ENCODE measurements around the gene RSRC1. TPM values are rescaled to one million over a fixed set of nuclear protein-coding genes. Genes with fewer than 3 reads are reported as not detected.

The RSRC1 gene
- total and polyA plus RNA-seq, 3 donors from 2014 or later = 12.6 to 53.3 (median 43.8) TPM

GRCh38 chr3:158420654-158421396, 310.9 kb downstream of the RSRC1 start:
- no peak for DNase-seq
- no peak overlapping the region for H3K27ac ChIP-seq
- intact Hi-C loops (cut with DNase I; ENCODE audit: low total_unique reads) = no loop called here
- H3K36me3 ChIP-seq (ENCODE audit: low read depth, missing control alignments) = no peaks in the 10 kb centered on the region
- no peaks in the 10 kb centered on the region for H3K9me3 ChIP-seq
- no peak overlapping the region for H3K4me3 ChIP-seq
- TF ChIP-seq POLR2A (IDR thresholded peaks at IDR 0.05) (no peak), CTCF (IDR thresholded peaks at IDR 0.05) (no peak)
- no peaks in the 10 kb centered on the region for H3K4me1 ChIP-seq
- WGBS, 2 donors = 81 to 82% methylated on average over 3 of the region's 3 CpGs
- no peaks in the 10 kb centered on the region for H3K27me3 ChIP-seq

- Histone ChIP-seq H3K27me3 (no peaks in the 10 kb centered on the region), H3K27ac (no peak overlapping the region), H3K9me3 (no peaks in the 10 kb centered on the region), H3K4me1 (no peaks in the 10 kb centered on the region), H3K4me3 (no peak overlapping the region), H3K36me3 (ENCODE audit: low read depth, missing control alignments) (no peaks in the 10 kb centered on the region)
- DNase-seq = no peak
- TF ChIP-seq CTCF (IDR thresholded peaks at IDR 0.05) (no peak), POLR2A (IDR thresholded peaks at IDR 0.05) (no peak)
- intact Hi-C loops (cut with DNase I; ENCODE audit: low total_unique reads) = loop anchor here (10.0 kb wide), 1 partner anchor 816 kb away; no protein-coding TSS in a partner anchor
- WGBS, 2 donors = 96% methylated on average over 1 of the region's 1 CpG
These were observed 320.6 kb downstream of the RSRC1 start for GRCh38 chr3:158430448-158430847.

GRCh38 chr3:158430968-158431367, 321.1 kb downstream of the RSRC1 start:
- intact Hi-C loops (cut with DNase I; ENCODE audit: low total_unique reads) = loop anchor here (10.0 kb wide), 1 partner anchor 816 kb away; no protein-coding TSS in a partner anchor
- H3K4me3 ChIP-seq = no peak overlapping the region
- H3K36me3 ChIP-seq (ENCODE audit: low read depth, missing control alignments) = no peaks in the 10 kb centered on the region
- no peak overlapping the region for H3K27ac ChIP-seq
- H3K4me1 ChIP-seq = no peaks in the 10 kb centered on the region
- DNase-seq = no peak
- H3K27me3 ChIP-seq = no peaks in the 10 kb centered on the region
- no peak for TF ChIP-seq POLR2A (IDR thresholded peaks at IDR 0.05)
- no peak for TF ChIP-seq CTCF (IDR thresholded peaks at IDR 0.05)
- H3K9me3 ChIP-seq = no peaks in the 10 kb centered on the region

GRCh38 chr3:158431829-158432228, 321.9 kb downstream of the RSRC1 start:
- H3K36me3 ChIP-seq (ENCODE audit: low read depth, missing control alignments) = no peaks in the 10 kb centered on the region
- no peak overlapping the region for H3K4me3 ChIP-seq
- no peaks in the 10 kb centered on the region for H3K4me1 ChIP-seq
- no peaks in the 10 kb centered on the region for H3K9me3 ChIP-seq
- intact Hi-C loops (cut with DNase I; ENCODE audit: low total_unique reads) = loop anchor here (10.0 kb wide), 1 partner anchor 817 kb away; no protein-coding TSS in a partner anchor
- no peak for DNase-seq
- no peaks in the 10 kb centered on the region for H3K27me3 ChIP-seq
- 88 to 96% methylated on average over 3 of the region's 3 CpGs for WGBS, 2 donors
- H3K27ac ChIP-seq = no peak overlapping the region
- no peak for TF ChIP-seq POLR2A (IDR thresholded peaks at IDR 0.05)
- no peak for TF ChIP-seq CTCF (IDR thresholded peaks at IDR 0.05)
